ENCODE results near the gene NF1.
"Not testable (repeated sequence)": the region's sequence is repeated elsewhere in the genome, so short reads cannot be mapped to it uniquely, and the experiment has no call there.

The NF1 gene

DNA sequence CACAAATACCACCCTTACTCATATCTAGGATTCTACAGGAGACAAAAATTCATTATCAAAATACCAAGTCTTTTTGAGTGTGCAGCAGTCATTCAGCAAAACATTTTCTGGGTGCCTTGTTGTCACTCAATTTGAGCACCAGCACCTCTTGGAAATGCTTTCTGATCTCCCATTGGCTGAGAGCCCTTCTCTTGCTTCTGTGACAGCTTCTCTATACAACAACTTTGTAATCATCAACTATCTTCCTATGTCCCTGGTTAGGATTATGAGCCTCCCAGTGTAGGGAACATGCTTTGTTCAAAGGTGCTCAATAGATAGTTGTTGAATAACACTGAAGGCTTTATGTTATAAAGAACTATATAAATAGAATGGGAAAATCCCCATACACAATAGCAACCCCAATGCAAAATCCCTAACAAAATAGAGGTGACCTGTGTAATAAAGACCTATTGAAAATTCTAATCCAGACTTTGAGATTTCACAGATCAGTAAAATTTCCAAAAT, 286.4 kb downstream of the NF1 start:
- ChIA-PET POLR2A (ENCODE audit: low non-redundant PET) (interaction anchor here (0.6 kb wide), 1 partner anchor 107 kb away, joined by 4 read pairs; no protein-coding TSS in a partner anchor), CTCF (no interaction called here)
- DNase-seq (ENCODE audit: low spot score): no peak
- TF ChIP-seq, protein P1, sequence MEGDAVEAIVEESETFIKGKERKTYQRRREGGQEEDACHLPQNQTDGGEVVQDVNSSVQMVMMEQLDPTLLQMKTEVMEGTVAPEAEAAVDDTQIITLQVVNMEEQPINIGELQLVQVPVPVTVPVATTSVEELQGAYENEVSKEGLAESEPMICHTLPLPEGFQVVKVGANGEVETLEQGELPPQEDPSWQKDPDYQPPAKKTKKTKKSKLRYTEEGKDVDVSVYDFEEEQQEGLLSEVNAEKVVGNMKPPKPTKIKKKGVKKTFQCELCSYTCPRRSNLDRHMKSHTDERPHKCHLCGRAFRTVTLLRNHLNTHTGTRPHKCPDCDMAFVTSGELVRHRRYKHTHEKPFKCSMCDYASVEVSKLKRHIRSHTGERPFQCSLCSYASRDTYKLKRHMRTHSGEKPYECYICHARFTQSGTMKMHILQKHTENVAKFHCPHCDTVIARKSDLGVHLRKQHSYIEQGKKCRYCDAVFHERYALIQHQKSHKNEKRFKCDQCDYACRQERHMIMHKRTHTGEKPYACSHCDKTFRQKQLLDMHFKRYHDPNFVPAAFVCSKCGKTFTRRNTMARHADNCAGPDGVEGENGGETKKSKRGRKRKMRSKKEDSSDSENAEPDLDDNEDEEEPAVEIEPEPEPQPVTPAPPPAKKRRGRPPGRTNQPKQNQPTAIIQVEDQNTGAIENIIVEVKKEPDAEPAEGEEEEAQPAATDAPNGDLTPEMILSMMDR (conservative IDR thresholded peaks at IDR 0.05; ENCODE audit: low read depth): no peak
- no peak overlapping the region for H3K27ac ChIP-seq

DNA sequence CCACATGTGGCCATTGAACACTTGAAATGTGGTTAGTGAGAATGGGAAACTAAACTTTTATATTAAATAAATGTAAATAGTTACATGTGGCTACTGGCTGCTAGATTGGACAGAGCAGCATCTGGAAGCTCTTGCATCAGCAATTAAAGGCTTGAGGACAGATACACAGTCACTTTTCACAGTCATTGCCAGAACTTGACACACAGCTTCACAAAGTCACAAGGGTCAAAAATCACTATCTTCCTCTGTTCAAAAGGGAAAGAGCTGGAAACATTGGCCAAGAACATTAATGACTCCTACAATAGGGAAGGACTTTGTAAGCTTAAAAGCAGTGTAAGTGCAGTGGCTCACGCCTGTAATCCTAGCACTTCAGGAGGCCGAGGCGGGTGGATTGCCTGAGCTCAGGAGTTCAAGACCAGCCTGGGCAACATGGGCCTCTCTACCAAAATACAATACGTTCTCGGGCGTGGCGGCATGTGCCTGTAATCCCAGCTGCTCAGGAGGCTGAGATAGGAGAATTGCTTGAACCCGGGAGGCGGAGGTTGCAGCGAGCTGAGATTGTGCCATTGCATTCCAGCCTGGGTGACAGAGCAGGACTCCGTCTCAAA, 288.0 kb downstream of the NF1 start:
- DNase-seq (ENCODE audit: low spot score); H3K27ac ChIP-seq; POLR2A ChIA-PET (ENCODE audit: low non-redundant PET): not testable (repeated sequence)
- CTCF ChIA-PET: interaction anchor here (0.7 to 0.9 kb wide), 2 partner anchors 9 to 142 kb away, joined by 3 read pairs; no protein-coding TSS in a partner anchor

DNA sequence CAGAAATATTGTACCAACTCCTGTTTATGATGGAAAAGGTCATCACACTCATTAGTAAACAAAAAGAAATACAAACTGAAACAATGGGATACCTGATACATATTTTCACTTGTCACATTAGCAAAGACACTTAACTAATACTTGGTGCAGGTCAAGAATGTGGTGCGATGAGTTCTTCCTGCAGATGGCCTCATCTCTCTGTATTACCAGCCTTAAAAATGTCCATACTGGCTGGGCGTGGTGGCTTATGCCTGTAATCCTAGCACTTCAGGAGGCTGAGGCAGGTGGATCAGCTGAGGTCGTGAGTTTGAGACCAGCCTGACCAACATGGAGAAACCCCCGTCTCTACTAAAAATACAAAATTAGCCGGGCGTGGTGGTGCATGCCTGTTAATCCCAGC, 288.7 kb downstream of the NF1 start:
- DNase-seq (ENCODE audit: low spot score); H3K27ac ChIP-seq; POLR2A ChIA-PET (ENCODE audit: low non-redundant PET): not testable (repeated sequence)
- CTCF ChIA-PET: interaction anchor here (0.7 to 0.9 kb wide), 3 partner anchors 10 to 98 kb away, joined by 3 to 4 read pairs (median 3); no protein-coding TSS in a partner anchor

DNA sequence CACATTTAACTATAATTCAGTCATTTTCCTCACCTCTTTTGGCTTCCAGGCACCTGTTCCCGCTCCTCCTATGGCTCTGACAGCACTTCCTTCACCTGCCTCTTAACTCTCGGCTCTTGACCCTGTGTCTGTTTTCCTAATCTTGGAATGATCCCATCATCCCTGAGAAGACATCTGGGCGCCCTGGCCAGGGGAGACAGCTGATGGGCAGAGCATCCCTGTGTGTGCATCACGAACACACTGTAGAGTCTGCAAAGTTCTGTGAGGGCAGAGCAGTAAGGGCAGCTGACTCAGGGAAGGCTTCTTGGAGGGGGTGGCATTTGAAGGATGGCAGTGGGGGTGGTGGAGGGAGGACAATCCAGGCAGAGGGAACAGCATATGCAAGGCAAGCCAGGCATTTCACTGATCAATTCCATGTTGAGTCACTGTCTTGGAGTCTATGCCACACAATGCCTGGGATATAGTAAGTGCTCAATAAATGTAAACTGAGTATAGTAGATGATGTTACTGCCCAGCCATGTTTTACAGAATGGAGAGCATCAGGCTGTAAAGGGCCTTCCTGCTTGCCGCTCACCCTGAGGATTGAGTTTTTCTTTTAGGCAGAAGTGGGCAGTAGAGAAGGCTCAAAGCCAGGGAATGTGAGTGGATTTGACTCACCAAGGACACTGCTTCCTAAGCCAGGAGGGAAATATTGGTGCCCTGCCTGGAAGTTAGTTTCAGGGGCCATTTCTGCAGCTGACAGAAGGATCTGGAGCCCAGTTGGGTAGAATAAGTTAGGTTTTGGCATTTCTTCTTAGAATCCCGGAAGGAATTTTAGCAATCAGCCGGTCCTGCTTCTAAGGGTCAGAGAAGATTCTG, 290.9 kb downstream of the NF1 start:
- no peak overlapping the region for H3K27ac ChIP-seq
- TF ChIP-seq, protein P1 (conservative IDR thresholded peaks at IDR 0.05; ENCODE audit: low read depth): no peak
- DNase-seq (ENCODE audit: low spot score): no peak
- CTCF ChIA-PET: interaction anchor here (1.1 kb wide), 1 partner anchor 149 kb away, joined by 3 read pairs; no protein-coding TSS in a partner anchor
- POLR2A ChIA-PET (ENCODE audit: low non-redundant PET): no interaction called here

DNA sequence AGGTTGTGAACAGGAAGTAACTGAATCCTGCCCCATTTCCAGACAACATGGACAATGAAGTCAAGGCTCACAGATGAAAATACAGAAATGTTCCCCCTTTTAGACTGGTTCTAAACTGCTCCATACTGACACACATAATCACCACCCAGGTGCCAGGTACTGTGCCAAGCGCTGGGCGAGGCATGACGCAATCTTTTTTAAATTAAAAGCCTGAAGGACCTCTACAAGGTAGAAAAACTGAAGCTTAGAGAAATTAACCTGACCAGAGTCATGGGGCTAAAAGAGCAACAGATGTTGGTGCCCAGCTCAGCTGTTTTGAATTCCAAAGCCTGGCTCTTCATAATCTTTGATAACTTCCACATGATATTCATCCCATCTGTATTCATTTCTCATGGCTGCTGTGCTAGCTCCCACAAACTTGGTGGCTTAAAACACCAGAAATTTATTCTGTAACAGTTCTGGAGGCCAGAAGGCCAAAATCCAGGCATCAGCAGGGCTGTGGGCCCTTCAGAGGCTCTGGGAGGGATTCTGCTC, 291.8 kb downstream of the NF1 start:
- ChIA-PET CTCF (no interaction called here), POLR2A (ENCODE audit: low non-redundant PET) (no interaction called here)
- no peak for DNase-seq (ENCODE audit: low spot score)
- H3K27ac ChIP-seq: no peak overlapping the region
- TF ChIP-seq, protein P1 (conservative IDR thresholded peaks at IDR 0.05; ENCODE audit: low read depth): no peak

DNA sequence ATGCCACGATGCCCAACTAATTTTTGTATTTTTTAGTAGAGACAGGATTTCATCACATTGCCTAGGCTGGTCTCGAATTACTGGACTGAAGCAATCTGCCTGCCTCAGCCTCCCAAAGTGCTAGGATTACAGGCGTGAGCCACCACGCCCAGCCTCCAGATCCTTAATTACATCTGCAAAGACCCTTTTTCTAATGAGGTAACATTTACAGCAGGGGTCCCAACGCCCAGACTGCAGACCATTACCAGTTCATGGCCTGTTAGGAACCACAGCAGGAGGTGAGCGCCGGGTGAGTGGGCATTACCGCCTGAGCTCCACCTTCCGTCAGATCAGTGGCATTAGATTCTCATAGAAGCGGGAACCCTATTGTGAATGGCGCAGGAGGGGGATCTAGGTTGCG, 292.7 kb downstream of the NF1 start:
- CTCF ChIA-PET: no interaction called here
- no peak overlapping the region for H3K27ac ChIP-seq
- no peak for DNase-seq (ENCODE audit: low spot score)
- POLR2A ChIA-PET (ENCODE audit: low non-redundant PET): no interaction called here
- TF ChIP-seq, protein P1 (conservative IDR thresholded peaks at IDR 0.05; ENCODE audit: low read depth): no peak

DNA sequence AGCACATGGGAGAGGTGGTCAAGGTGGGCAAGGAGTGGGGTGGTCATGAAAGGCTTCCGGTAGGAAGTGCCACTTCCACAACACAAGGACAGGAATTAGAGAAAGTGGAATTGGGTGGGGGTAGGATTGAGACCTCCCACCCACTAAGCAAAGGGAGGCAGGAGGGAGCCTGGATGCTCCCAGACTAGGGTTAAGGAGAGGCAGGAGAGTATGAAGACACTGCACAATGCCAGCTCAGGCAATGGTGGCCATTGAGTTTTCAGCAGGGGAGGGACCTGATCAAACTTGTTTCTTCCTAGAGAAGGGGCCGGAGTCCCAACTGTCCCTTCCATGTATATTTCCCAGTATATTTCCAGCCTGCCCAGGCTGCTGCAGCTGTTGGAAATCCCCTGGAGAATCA, 293.6 kb downstream of the NF1 start:
- POLR2A ChIA-PET (ENCODE audit: low non-redundant PET): no interaction called here
- DNase-seq (ENCODE audit: low spot score): no peak
- CTCF ChIA-PET: interaction anchor here (0.7 to 1.6 kb wide), 4 partner anchors 13 to 161 kb away, joined by 3 to 10 read pairs (median 4); no protein-coding TSS in a partner anchor
- H3K27ac ChIP-seq: no peak overlapping the region
- TF ChIP-seq, protein P1 (conservative IDR thresholded peaks at IDR 0.05; ENCODE audit: low read depth): no peak

Data from RWPE1 (cell line).